GM19372 (cell line): ENCODE data around the gene PRKAA2.
"Not testable (repeated sequence)": the region's sequence is repeated elsewhere in the genome, so short reads cannot be mapped to it uniquely, and the experiment has no call there.

Experiments
- ATAC-seq: cut with Tn5 transposase; IDR thresholded peaks from one replicate; pipeline ENCODE4 v1.9.1; 2021; ENCODE audit warnings: mild to moderate bottlenecking, low read depth, moderate library complexity; ENCODE audit not compliant: unreplicated experiment

The PRKAA2 gene

DNA sequence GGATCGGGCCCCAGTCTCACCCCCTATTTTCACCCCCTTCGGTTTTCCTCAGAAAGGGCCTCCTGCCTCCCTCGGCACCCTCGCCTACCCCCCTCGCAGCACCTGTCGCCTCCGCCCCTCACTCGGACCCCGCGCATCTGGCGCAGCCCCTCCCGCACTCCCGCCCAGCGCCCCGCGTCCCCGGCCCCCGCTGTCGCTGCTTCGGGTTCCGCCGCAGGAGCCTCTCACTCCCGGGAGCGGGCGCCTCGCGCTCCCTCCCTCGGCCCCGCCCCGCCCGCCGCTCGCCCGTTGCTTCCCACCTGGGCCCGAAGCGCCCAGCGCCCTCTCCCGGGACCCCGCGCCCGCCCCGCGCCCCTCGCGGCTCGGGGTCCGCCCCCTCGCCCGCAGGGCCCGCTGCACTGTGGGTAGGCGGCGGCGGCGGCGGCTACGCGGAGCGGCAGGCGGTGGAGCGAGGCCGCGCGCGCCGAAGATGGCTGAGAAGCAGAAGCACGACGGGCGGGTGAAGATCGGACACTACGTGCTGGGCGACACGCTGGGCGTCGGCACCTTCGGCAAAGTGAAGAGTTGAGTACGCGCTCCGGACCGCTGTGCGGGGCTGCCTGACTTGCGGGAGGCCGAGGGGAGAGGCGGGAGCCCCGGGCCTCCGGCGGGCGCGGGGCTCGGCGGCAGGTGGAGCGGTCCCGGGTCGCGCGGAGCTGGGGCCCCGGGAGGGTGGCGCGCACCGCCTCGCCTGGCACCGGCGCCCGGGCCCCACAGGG lies at the start of gene PRKAA2:
Gene PRKAA2, plus strand, starts transcription at position 396 of the 758 bp plus-strand sequence. Its CDS starts 74 bp downstream, at position 470.
- ATAC-seq: peak; percentile 66

GRCh38 chr1:56595397-56596191 lies 49.5 kb upstream of the PRKAA2 start:
- not testable (repeated sequence) for ATAC-seq

DNA sequence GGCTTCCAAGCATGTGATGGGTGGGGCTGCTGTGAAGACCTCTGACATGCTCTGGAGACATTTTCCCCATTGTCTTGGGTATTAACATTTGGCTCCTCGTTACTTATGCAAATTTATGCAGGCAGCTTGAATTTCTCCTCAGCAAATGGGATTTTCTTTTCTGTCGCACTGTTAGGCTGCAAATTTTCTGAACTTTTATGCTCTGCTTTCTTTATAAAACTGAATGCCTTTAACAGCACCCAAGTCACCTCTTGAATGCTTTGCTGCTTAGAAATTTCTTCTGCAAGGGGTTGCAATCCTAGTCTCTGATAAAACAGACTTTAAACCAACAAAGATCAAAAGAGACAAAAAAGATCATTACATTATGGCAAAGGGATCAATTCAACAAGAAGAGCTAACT lies 35.0 kb upstream of the PRKAA2 start:
- ATAC-seq: not testable (repeated sequence)

DNA sequence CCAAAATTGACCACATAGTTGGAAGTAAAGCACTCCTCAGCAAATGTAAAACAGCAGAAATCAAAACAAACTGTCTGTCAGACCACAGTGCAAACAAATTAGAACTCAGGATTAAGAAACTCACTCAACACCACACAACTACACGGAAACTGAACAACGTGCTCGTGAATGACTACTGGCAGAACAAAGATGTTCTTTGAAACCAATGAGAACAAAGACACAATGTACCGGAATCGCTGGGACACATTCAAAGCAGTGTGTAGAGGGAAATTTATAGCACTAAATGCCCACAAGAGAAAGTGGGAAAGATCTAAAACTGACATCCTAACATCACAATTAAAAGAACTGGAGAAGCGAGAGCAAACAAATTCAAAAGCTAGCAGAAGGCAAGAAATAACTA lies 34.3 kb upstream of the PRKAA2 start:
- not testable (repeated sequence) for ATAC-seq

DNA sequence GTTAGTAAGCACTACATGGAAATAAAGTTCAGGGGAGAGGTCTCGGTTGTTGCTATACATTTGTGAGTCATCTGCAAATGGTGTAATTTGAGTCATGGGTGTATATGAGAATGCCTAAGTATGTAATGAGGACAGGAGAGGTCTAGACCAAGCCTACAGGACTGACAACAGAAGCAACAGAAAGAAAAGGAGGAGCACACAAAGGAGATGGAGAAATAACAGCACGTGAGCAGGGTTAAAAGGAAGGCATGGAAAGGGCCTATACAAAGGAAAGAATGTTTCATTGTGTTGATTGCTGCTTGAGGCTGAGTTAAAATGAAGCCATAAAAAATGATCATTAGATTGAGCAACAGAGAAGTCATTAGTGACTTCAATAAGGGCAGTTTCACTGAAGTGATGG lies 28.0 kb upstream of the PRKAA2 start:
- ATAC-seq: no peak

GRCh38 chr1:56625819-56626440 lies 19.2 kb upstream of the PRKAA2 start:
- ATAC-seq: no peak

DNA sequence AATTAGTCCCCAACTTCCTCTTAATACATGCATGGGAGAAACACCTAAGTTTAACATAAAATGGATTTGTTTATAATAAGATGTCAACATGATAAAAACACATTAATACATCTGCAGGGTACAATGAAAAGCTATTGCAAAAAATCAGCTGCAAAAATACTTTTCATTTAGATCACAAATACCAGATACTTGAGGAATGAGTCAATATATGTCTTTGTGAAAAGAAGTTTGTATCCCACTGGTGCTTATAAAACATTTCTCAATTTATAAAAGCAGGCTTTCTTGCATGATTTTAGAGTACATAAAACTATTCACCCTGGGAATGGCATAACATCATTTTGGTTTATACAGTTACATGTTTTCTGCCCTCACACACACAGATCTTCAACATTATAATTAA lies 18.6 kb upstream of the PRKAA2 start:
- no peak for ATAC-seq

GRCh38 chr1:56627019-56627635 lies 18.0 kb upstream of the PRKAA2 start:
- ATAC-seq: no peak

- no peak for ATAC-seq
These were observed 17.5 kb upstream of the PRKAA2 start for GRCh38 chr1:56627636-56628039.

- ATAC-seq: no peak
These were observed 14.3 kb upstream of the PRKAA2 start for GRCh38 chr1:56630786-56631185.

DNA sequence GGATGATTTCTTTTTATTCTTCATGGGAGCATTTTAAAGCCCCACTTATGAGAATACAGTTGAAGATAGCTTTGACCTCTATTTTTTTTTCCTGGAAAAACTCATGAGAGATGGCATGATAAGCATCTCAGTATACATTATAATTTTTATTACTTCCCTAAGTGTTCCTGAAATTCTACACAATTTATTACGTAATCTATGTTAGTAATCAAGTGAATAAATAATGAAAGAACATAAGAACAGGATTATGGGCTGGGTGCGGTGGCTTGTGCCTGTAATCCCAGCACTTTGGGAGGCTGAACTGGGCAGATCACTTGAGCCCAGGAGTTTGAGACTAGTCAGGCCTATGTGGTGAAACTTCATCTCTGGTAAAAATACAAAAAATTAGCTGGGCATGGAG lies 13.2 kb upstream of the PRKAA2 start:
- ATAC-seq: no peak

DNA sequence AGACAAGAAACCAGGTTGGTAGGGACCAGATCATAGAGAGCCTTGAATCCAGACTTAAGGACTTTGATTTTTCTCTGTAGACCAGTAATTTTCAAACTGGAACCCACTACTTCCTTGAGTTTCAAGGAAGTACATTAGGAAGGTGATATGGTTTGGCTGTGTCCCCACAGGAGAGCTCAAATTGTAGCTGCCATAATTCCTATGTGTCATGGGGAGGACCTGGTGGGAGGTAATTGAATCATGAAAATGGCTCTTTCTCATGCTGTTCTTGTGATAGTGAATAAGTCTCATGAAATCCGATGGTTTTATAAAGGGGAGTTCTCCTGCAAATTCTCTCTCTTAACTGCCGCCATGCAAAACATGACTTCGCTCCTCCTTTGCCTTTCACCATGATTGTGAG lies 10.1 kb upstream of the PRKAA2 start:
- ATAC-seq: no peak

DNA sequence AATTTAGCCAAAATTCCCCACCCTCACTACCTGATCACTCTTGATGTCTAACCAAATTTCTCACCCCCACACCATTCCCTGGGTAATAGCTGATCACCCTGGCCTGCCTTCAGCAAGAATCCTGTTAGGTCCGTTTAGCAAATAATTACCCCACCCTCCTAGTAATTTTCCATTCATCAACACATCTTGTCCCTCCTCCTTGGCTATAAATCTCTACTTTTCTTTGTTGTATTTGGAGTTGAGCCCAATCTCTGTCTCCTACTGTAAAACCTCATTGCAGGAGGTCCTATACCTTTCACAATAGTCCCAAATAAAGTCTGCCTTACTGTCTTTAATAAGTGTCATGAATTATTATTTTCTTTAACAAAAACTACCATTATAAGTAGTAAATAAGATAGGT lies 6.9 kb upstream of the PRKAA2 start:
- ATAC-seq: no peak

GRCh38 chr1:56639211-56639610 lies 5.9 kb upstream of the PRKAA2 start:
- ATAC-seq: no peak

DNA sequence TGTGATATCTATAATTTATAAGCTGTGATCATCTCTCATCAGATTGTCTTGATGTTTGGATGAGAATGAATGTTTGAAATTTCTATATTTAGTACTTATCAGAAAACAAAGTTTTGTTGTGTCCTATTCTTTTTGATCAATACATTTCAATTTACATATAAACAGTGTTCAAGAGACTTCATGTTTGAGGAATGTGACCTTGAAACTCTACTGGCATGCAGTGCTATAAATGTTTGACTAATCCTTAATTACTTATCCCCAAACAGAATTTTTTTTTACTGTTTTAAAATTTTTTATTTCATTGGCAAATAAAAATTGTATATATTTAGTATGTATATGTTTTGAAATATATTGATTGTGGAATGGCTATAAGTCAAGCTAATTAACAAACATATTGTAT lies 1.5 kb upstream of the PRKAA2 start:
- no peak for ATAC-seq

- no peak for ATAC-seq
These were observed 823 bp upstream of the PRKAA2 start for GRCh38 chr1:56644064-56644918.

DNA sequence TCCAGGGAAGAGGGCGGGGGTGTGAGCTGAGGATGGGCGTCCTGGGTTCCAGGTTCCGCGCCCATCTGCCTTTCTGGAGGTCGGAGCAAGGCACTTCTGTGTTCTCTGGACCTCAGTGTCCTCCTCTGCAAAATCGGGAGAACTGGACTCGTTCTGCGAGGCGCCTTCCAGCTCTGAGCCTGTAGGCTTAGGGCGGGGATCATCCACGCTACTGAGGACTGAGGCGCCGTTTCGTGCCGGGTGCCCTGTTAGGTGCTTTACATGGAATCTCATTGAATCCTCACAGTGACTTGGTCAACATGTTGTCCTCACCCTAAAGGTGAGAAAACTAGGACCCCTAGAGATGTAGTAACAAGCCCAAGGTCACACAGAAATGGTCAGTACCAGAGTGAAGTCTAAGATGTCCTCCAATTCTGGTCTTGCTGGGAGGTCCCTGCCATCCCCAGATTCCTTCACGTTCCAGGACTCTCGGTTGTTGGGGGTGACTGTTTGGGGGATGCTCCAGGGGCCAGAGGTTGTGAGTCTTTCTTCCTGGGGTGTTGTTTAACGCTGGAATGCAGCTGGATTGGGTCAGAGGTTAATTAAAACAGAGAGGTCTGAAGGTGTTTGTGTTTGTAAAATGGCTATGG lies 677 bp downstream of the PRKAA2 start:
- ATAC-seq: peak; percentile 30

DNA sequence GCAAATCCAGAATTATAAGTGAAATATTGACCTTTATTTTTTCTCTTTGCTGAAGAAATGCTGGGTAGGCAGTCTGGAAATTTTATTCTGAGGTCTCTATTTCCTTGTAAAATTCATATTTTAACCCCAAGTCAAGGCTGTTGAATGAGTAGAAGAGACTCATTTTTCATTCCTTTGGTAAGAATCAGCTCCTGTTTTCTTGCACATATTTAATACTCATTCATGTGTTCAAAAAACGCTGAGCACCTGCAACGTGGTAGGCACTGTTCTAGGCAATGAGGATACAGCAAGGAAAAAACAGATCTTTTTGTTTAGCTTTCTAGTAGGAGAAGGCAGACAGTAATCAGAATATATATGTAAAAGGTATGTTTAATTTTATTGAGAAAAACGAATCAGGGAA lies 1.5 kb downstream of the PRKAA2 start:
- ATAC-seq: no peak

DNA sequence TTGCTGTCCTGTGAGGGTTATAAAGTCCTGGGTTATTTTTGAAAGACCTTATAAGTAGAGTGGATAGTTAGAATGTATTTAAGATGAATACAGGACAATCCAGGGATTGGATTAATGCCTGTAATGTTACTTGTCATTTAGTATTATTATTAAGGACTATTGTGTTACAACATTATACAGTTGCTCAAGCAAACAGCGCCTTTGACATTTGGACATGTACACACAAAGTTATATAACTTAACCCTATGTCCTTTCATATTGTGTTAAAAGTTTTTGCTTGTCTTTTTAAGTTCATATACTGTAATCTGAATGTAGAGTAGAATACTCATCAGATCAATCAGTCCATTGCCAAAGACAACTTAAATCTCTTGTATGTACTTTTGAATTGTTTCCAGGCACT lies 2.0 kb downstream of the PRKAA2 start:
- ATAC-seq: no peak

- no peak for ATAC-seq
These were observed 3.4 kb downstream of the PRKAA2 start for GRCh38 chr1:56648546-56648945.
